ENCODE measurements around the gene KAT14.
"Not testable (repeated sequence)": the region's sequence is repeated elsewhere in the genome, so short reads cannot be mapped to it uniquely, and the experiment has no call there.

The KAT14 gene

DNA sequence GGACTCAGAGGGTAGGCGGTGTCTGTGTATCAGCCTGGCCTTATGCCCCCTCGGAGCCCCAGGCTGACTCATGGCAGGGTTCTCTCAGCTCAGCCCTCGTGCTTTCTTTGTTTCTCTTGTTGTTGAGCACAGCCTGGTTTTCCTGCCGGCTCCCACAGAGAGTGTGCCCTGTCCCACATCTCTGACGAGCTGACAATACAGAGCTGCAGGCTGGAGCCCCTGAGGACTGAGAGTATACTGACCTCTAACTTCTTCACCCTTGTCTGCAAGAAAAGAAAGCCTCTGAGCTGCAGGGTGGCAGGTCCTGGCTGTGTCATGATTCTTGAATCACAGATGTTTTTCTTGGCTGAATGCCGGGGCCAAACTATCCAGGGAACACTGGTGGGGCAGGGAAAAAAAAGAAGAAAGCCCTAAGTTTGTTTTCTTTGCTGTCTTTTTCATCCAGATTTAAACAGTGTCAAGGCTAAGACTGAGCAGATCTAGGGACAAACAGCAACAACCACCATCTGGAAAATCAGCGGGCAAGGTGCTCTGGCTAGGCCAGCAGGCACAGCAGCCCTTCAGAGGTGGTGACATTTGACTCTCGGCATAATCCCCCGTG lies 87.4 kb downstream of the KAT14 start:
- DNase-seq: no peak

- no peak for DNase-seq
Observed at GRCh38 chr20:18225632-18226031, 88.0 kb downstream of the KAT14 start.

DNA sequence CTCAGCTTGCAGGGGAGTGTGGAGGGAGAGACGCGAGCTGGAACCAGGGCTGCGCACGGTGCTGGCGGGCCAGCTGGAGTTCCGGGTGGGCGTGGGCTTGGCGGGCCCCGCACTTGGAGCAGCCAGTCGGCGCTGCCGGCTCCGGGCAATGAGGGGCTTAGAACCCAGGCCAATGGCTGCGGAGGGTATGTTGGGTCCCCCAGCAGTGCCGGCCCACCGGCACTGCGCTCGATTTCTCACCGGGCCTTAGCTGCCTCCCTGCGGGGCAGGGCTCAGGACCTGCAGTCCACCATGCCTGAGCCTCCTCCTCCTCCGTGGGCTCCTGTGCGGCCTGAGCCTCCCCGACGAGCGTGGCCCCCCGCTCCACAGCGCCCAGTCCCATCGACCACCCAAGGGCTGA lies 89.1 kb downstream of the KAT14 start:
- not testable (repeated sequence) for DNase-seq

DNA sequence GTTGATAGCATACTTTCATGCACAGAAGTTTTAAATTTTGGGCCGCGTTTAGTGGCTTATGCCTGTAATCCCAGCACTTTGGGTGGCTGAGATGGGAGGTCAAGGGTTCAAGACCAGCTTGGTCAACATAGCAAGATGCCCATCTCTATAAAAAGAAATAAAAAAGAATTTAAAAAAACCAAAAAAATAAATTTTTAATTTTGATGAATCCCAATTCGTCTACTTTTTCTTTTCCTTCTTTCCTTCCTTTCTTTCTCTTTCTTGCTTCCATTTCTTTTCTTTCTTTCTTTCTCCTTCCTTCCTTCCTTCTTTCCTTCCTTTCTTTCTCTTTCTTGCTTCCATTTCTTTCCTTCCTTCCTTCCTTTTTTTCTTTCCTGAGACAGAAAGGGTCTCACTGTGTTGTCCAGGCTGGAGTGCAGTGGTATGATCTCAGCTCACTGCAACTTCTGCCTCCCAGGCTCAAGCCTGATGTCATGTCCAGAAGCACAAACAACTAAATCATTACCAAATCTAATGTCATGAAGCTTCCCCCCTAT lies 95.8 kb downstream of the KAT14 start:
- no peak for DNase-seq

Measured in right forelimb (tissue), 1 donor.